OCI-LY3 (cell line): Measurements from ENCODE around the gene SYTL5.

Source experiments
- H2AFZ ChIP-seq: fragments of 200-600, 300-600 bp; shearing (Covaris generic); 2 replicates; pipeline ENCODE4 v1.6.0; 2014; ENCODE audit warnings: antibody characterized with exemption, low read depth, low read length
- H3K27ac ChIP-seq: fragments of 200-600, 300-600 bp; sonication (generic); 2 replicates; pipeline ENCODE4 v1.5.1; 2014; ENCODE audit warnings: mild to moderate bottlenecking, low read length, moderate library complexity, mixed read lengths
- H3K27me3 ChIP-seq: fragments of 200-600, 300-600 bp; sonication (generic); 2 replicates; pipeline ENCODE4 v1.6.1; 2014; ENCODE audit warnings: low read depth, low read length, mixed read lengths
- H3K36me3 ChIP-seq: fragments of 200-600, 300-600 bp; sonication (generic); replicated peaks from 2 replicates; pipeline ENCODE3; 2014; ENCODE audit warnings: low read depth, low read length, mixed read lengths
- H3K4me1 ChIP-seq: fragments of 300-600, 200-600 bp; sonication (generic); 2 replicates; pipeline ENCODE4 v1.6.1; 2014; ENCODE audit warnings: low read length, mixed read lengths
- H3K4me2 ChIP-seq: fragments of 200-600, 300-600 bp; sonication (generic); 2 replicates; pipeline ENCODE4 v1.6.1; 2014; ENCODE audit warnings: low read length, mixed read lengths
- H3K4me3 ChIP-seq: fragments of 300-600, 200-600 bp; sonication (generic); 2 replicates; pipeline ENCODE4 v1.5.1; 2014; ENCODE audit warnings: antibody characterized with exemption, mild to moderate bottlenecking, low read length, moderate library complexity
- H3K79me2 ChIP-seq: fragments of 300-600, 200-600 bp; shearing (Covaris generic); 2 replicates; pipeline ENCODE4 v1.6.1; 2014; ENCODE audit warnings: mild to moderate bottlenecking, low read length, mixed read lengths
- H3K9ac ChIP-seq: fragments of 300-600, 200-600 bp; shearing (Covaris generic); 2 replicates; pipeline ENCODE4 v1.6.0; 2014; ENCODE audit warnings: mild to moderate bottlenecking, low read length, moderate library complexity
- H3K9me3 ChIP-seq: fragments of 200-600, 300-600 bp; shearing (Covaris generic); 2 replicates; pipeline ENCODE4 v1.6.1; 2014; ENCODE audit warnings: low read length, mixed read lengths; ENCODE audit not compliant: insufficient read depth
- H4K20me1 ChIP-seq: fragments of 200-600, 300-600 bp; sonication (generic); 2 replicates; pipeline ENCODE4 v1.6.1; 2016; ENCODE audit warnings: low read length, mixed read lengths; ENCODE audit not compliant: insufficient read depth
- CTCF ChIP-seq: fragments of 200-600, 300-600 bp; sonication (generic); IDR thresholded peaks from 2 replicates; pipeline ENCODE4 v1.5.1; 2014; ENCODE audit warnings: antibody characterized with exemption, low read length, low read depth
- EZH2phosphoT487 ChIP-seq: fragments of 200-600 bp; shearing (Covaris generic); IDR thresholded peaks from 2 replicates; pipeline ENCODE4 v1.6.1; 2018; ENCODE audit warnings: antibody characterized with exemption, mixed run types, low read depth

SYTL5 gene

GRCh38 chrX:38089173-38089982, 83.0 kb downstream of the SYTL5 start:
- H3K9me3 ChIP-seq, result no peaks in the 10 kb centered on the region
- H2AFZ ChIP-seq, result no peak overlapping the region
- H3K4me3 ChIP-seq, result no peak overlapping the region
- no peaks in the 10 kb centered on the region for H3K79me2 ChIP-seq
- H3K27me3 ChIP-seq, result no peaks in the 10 kb centered on the region
- TF ChIP-seq CTCF (no peak), EZH2phosphoT487 (no peak)
- no peak overlapping the region for H3K9ac ChIP-seq
- H3K4me2 ChIP-seq, result no peak overlapping the region
- H4K20me1 ChIP-seq, result no peaks in the 10 kb centered on the region
- no peaks in the 10 kb centered on the region for H3K36me3 ChIP-seq
- no peak overlapping the region for H3K27ac ChIP-seq
- H3K4me1 ChIP-seq, result no peaks in the 10 kb centered on the region

GRCh38 chrX:38095971-38096529, 89.7 kb downstream of the SYTL5 start:
- H3K79me2 ChIP-seq, result no peaks in the 10 kb centered on the region
- H3K27me3 ChIP-seq, result no peaks in the 10 kb centered on the region
- peak overlapping the region; percentile 42; the same call in 1 of the 2 replicates for H3K4me3 ChIP-seq
- H3K9me3 ChIP-seq, result no peaks in the 10 kb centered on the region
- H3K4me2 ChIP-seq, result peak overlapping the region; percentile 43
- no peaks in the 10 kb centered on the region for H3K36me3 ChIP-seq
- H3K27ac ChIP-seq, result no peak overlapping the region
- TF ChIP-seq EZH2phosphoT487 (no peak), CTCF (no peak)
- no peaks in the 10 kb centered on the region for H4K20me1 ChIP-seq
- peak overlapping the region; percentile 89 for H2AFZ ChIP-seq
- no peaks in the 10 kb centered on the region for H3K4me1 ChIP-seq
- no peak overlapping the region for H3K9ac ChIP-seq

- H3K4me1 ChIP-seq, result no peaks in the 10 kb centered on the region
- no peak overlapping the region for H3K4me3 ChIP-seq
- H3K36me3 ChIP-seq, result no peaks in the 10 kb centered on the region
- no peaks in the 10 kb centered on the region for H3K27me3 ChIP-seq
- H4K20me1 ChIP-seq, result no peaks in the 10 kb centered on the region
- no peaks in the 10 kb centered on the region for H3K79me2 ChIP-seq
- TF ChIP-seq EZH2phosphoT487, result no peak
- no peak for TF ChIP-seq CTCF
- H3K4me2 ChIP-seq, result no peak overlapping the region
- H3K9ac ChIP-seq, result no peak overlapping the region
- H3K27ac ChIP-seq, result no peak overlapping the region
- H2AFZ ChIP-seq, result no peak overlapping the region
- no peaks in the 10 kb centered on the region for H3K9me3 ChIP-seq
Measured at GRCh38 chrX:38099688-38100087, 93.3 kb downstream of the SYTL5 start.

- Histone ChIP-seq H3K9ac (no peak overlapping the region), H3K36me3 (no peaks in the 10 kb centered on the region), H4K20me1 (no peaks in the 10 kb centered on the region), H3K27me3 (no peaks in the 10 kb centered on the region), H3K79me2 (no peaks in the 10 kb centered on the region), H3K9me3 (no peaks in the 10 kb centered on the region), H2AFZ (no peak overlapping the region), H3K4me2 (no peak overlapping the region), H3K27ac (no peak overlapping the region), H3K4me3 (no peak overlapping the region), H3K4me1 (no peaks in the 10 kb centered on the region)
- TF ChIP-seq CTCF (no peak), EZH2phosphoT487 (no peak)
Measured at GRCh38 chrX:38102240-38102639, 95.9 kb downstream of the SYTL5 start.
